HG03439 (cell line): ENCODE measurements around the gene MED15.

Experiments used
- ATAC-seq: cut with Tn5 transposase; IDR thresholded peaks from one replicate; pipeline ENCODE4 v1.9.1; 2021; ENCODE audit warnings: mild to moderate bottlenecking, moderate library complexity; ENCODE audit not compliant: unreplicated experiment

MED15 gene

DNA sequence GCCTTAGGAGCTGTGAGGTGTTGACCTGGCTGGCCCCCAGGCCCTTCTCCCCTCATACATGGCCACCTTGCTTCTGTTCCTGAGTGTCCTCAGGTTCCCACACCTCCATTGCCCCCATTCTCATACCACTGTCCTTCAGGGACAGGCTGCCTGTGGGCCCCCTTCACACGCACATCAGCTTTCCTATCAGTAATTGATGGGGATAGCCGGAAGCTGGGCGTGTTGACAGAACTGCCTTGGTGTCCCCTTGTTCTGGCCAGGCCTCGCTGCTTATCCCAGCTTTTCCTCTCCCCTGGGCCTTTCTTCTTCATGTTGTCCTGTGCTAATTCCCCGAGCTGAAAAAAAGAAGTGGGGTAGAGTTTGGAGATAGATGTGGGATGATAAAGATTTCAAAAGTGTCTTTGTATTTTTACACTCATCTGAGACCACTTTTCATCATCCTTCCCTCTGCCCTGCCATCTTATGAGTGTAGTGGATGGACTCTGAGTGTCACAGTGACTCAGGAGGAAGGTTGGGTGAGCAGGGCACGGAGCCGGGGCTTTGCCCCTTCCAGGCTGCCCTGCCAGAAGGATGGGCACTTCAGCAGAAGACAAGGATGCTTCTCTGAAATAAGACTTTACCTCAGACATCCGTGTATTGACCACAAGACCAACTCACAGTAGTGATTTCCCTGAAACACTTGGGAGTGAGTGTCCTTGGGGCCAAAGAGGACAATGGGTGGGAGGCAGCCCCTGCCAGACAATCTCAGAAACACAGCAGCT, 42.8 kb downstream of the MED15 start:
- no peak for ATAC-seq

DNA sequence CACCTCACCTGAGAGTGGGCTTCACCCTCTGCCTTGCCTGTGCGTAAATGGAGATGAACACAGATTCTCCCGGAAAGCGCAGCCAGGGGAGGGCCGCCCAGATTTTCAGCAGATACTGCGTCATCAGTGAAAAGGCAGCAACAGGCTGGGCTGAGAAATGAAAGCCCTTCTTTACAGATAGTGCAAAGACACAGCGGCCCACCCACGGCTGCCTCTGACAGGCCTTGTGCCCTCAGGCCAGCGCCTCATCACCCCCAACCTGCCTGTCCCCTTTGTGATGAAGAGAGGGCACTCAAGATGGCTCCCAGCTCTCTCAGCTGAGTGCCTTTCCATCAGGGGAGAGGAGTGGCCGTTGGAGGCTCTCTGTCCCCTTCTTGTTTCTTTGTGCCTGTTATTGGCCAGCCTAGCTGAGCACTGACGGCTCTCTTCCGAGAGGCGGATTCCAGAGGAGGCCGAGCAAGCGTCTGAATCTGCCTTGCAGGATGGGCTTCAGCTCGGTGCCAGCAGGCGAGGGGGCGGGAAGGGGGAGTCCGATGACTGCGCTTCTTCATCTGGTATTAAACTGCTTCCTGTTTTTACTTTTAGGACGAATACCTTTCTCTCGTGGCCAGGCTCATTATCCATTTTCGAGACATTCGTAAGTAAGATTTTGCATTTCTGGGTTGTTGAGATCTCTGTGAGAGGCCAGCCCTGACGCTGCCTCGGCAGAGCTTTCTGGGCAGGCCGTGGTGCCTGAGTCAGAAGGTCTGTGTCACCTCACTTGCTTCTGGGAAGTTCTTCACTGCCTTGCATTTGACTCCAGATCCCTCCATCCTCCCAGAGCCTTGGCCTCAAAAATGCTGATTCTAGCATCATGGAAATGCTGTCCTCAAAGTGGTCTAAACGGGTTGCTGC, 43.7 kb downstream of the MED15 start:
- ATAC-seq = no peak

DNA sequence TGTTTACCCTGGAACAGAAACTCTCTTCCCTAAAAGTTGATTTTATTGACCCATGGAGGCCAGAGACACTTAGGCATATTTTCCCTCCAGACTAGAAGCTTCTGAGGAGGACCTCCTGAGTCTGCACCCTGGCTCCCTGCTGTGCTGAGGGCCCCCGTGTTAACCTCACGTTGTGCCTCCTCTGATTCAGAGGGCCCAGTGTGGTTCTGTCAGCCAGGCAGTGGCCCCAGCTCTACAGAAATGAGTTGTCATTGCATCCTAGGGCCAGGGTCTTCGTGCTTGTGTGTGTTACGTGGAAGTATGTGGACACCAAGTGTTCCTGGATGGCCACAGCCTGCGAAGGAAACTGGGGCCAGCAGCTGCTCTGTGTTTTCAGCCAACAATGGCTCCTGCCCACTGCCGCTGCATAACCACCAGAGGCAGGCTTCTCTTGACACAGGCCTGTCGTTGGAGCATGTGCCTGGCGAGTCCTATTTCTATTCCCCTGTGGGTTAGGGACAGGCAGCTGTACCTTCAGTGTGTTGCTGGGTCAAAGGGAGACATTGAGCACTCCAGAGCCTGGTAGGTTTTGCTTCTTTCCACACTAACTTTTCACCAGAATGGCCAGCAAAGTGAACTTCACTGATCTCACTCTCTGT, 44.5 kb downstream of the MED15 start:
- ATAC-seq = no peak

DNA sequence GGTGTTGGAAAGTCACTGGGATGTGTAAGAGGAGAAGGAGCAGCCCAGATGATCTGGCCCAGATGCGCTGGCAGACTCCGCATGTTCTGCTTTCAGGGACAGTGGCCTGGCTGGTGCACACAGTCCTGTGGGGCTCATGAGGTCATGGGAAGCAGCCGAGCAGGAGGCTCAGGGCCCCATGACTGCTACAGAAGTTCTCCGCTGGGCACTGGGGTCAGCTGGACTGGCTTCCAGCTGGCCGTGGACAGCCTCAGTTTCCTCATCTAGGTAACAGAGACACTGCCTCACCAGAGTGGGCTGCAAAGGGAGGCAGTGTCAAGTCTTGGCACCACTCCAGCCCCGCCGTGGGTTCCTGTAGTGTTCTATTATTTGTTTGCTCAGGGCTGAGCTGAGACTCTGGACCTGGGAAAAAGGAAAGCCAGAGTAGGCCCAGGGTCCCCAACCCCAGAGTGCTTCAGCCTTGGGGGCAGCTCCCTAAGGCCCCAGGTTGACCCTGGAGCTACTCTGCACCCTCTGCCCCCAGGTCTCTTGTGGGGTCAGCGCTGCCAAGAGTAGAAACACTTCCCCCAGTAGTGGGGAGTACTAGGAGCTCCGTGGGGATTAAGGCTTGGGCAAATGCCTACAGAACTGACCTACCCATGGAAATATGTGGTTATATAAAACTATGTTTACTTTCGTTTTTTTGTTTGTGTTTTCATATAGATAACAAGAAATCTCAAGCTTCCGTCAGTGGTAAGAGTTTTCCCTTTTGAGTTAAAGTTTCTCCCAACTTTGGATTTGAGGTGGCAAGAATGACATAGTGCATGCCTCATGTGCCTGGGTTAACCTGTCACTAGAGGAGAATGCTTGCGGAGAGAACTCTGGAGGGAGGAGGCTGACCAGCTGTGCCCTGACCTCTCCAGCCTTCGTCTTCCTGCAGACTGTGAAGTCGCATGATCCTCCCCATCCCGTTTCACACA, 45.3 kb downstream of the MED15 start:
- ATAC-seq = no peak

DNA sequence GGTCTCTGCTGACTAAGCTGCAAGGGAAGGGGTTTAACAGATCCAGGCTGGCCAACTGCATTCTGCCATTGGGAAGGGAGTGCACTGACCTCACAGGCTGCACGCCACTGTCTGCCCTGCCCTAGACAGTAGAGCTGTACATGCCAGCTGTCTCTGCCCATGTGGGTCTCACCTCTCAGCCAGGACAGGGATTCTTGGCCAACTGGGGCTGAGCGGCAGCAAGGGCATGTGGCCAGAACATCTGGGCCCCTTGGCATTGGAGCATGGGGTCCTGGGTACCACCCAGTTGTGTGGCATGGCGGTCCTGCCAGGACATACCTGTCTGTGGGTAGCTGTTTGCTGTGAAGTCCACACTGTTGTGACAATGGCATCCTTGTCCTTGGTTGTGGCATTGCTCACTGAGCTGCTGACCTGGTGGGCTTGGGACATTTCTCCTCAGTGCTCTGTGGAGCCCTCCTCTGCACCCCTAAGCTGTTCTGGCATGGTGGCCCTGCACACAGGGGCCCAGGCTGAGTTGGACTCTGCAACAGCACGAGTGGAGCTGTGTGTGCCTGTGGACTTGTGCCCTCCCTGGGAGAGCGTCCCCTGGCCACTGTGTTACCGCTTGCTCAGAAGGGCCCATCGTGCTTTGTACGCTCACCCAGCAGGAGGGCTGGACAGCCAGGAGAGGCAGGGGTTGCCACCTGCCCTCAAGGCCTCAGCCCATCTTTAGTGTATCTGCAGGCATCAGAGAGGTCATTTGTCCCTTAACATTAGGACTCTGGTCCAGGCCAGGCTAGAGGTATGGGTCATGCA, 46.7 kb downstream of the MED15 start:
- ATAC-seq = no peak

DNA sequence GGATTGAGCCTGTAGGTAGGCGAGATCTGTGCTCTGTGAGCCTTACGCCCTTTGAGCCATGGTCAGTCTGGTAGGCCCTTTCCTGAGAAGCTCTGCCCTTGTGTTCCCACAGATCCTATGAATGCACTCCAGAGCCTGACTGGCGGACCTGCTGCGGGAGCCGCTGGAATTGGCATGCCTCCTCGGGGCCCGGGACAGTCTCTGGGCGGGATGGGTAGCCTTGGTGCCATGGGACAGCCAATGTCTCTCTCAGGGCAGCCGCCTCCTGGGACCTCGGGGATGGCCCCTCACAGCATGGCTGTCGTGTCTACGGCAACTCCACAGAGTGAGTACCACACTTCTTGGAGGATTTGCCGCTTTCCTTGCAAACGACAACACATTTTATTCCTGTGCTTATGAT, 47.4 kb downstream of the MED15 start:
- no peak for ATAC-seq

DNA sequence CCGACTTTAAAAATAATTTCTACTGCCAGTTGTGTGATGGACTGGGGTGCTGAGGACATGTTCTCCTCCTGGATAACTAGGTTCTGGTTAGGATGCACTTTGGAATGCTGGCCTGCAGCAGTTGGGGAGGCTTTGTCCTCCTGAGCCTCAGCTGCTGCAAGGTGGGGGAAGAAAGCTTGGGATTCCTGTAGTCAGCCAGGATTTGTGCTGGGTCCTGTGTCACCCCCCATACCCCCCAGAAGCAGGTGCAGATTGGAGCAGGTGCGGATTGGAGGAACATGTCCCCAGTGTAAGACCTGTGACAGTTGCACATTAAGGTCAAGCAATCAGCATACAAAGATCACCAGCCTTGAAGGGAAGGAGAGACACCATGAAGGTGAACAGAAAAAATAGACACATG, 51.1 kb downstream of the MED15 start:
- no peak for ATAC-seq

DNA sequence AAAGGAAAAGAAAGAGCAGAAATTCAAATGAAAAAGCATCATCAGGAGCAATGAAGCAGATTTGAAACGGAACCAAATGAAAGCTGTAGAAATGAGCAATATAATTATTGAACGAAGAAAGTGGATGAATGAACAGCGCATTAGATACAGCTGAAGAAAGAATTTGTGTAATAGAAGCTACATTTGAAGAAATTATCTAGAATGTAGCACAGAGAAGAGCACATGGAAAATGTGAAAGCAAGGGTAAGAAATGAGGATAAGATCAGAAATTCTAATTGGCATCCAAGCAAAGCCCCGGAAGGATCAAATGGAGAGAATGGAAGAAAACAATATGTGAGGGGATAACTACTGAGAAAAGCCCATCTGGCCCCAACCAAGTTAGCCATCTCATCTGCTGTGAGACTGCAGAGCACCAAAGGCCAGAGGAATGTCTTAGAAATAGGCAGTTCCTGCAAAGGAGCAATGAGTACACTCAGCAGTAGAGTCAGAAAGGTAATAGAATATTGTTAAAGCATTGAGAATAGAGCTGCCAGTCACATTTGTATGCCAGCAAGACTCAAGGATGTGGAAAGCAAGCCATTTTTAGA, 51.9 kb downstream of the MED15 start:
- no peak for ATAC-seq

DNA sequence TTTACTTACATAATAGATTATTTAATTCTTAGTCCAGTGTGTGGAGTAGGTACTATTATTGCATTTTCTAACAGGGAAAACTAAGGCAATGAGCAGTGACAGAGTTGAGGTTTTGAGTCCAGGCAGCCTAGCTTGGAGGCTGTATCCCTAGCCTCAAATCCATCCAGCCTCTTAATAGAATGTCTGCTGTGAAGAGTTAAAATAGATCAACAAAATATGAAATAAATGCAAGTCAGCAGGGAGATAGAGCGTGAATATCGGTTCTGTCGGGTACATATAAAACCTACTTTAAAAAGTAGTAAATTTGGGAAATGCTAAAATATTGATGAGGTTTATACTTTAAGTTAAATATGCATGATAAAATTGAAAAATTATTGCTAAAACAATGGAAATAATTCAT, 53.3 kb downstream of the MED15 start:
- no peak for ATAC-seq

DNA sequence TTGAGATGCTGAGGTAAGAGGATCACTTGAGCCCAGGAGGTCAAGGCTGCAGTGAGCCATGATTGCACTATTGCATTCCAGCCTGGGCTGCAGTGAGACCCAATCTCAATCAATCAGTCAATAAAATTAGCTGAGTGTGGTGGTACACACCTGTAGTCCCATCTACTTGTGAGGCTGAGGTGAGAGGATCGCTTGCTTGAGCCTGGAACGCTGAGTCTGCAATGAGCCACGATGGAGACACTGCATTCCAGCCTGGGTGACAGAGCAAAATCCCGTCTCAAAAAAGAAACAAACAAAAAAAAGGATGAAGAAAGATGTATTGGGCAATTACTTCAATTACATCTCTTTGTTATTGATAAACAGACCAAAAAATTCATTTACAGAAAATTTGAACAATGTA, 54.5 kb downstream of the MED15 start:
- ATAC-seq = no peak

DNA sequence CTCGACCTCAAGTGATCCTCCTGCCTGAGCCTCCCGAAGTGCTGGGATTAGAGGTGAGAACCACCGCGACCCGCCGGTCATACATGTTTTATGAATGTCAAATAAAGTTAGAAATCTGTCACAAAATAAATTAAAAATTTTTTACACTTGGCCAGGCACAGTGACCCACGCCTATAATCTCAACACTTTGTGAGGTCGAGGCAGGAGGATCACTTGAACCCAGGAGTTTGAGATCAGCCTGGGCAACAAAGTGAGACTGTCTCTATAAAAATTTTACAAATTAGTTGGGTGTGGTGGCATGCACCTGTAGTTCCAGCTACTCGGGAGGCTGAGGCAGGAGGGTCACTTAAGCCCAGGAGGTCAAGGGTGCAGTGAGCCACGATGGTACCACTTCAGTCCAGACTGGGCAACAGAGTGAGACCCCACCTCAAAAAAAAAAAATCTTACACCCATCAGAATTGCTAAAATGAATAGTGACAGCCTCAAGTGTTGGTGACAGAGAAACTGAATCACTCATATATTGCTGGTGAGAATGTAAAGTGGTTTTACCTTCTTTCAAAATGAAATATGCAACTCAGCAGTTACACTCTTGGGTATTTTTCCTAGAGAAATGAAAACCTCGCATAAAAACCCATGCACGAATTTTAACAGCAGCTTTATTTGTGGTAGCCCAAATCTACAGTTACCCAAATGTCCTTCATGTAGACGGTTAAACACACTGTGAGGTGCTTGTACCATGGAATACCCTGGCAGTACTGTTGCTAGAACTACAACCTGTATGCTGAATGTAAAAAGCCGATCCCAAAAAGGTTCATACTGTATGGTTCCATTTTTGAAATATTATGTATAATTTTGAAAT, 55.4 kb downstream of the MED15 start:
- ATAC-seq = no peak

DNA sequence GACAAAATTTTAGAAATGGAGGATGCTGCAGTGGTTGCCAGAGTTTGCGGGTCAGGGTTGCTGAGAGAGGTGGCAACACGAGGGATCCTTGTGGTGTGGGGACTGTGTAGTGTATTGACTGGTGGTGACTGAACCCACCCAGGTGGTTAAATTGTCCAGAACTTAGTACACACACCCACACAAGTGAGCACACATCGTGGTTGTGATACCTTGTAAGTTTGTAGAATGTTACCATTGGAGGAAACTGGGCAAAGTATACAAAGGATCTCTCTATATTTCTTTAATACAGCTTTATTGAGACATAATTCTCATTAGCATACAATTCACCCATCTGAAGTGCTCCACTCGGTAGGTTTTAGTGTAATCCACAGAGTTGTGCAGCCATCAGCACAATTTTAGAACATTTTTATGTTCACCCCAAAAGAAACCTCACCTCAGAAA, 56.1 kb downstream of the MED15 start:
- ATAC-seq = no peak

DNA sequence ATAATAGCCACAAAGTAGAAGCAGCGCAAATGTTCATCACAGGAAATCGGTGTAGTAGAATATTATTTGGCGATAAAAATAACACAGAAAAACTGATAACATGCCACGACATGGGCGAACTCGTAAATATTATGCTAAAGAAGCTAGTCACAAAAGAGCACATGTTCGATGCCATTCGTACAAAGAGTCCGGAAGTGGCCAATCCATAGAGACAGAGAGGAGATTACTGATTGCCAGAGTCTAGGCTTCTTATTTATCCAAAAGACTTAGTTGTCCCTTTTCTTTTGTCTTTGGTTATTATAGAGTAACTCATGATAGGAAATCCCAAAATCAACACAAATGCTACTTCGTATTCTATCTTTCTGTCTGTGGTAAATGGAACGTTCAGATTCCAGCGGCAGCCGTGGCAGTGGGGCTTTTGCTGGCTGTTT, 56.5 kb downstream of the MED15 start:
- ATAC-seq = no peak

DNA sequence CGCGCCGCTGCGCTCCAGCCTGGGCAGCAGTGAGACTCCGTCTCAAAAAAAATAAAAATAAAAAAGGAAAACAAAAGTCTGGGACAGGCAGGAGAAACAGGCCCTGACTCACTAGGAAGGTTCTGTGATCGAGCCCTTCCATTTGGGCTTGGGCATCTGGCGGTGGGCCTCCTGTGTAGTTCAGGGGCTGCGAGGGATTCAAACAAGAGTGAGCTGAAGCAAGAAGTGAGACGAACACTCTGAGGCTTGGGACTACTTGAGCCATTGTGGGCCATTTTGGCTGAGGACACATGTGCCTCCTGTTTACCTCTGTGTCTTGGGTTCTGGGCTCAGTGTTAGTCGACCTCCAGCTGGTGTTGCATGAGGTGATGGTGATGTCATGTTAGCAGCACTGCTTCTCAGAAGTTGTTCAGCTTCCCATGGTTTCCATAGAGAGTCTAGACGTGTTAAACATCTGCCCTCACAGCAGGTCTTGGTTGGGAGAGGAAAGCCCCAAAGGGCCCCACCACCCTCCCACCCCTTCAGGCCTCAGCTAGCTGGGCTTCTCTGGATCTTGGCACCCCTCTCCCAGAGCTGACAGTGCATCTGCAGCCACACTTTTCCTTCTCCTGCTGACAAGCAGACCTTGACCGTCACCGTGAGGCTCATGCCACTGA, 57.8 kb downstream of the MED15 start:
- no peak for ATAC-seq

DNA sequence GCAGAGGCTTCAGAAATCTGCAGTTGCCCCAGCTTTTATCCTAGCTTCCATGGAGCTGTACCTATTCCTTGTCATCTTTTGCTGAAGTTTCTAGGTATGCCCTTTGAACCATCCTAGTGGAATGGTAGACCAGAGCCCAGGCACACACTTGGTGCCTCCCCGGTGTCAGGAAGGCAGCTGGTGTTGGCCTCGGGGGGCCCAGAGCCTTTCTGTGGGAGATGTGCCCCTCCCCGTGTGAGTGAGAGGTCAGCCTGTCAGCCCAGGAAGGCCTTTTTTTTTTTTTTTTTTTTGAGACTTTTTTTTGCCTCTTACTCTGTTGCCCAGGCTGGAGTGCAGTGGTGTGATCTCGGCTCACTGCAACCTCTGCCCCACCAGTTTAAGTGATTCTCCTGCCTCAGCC, 58.4 kb downstream of the MED15 start:
- no peak for ATAC-seq

DNA sequence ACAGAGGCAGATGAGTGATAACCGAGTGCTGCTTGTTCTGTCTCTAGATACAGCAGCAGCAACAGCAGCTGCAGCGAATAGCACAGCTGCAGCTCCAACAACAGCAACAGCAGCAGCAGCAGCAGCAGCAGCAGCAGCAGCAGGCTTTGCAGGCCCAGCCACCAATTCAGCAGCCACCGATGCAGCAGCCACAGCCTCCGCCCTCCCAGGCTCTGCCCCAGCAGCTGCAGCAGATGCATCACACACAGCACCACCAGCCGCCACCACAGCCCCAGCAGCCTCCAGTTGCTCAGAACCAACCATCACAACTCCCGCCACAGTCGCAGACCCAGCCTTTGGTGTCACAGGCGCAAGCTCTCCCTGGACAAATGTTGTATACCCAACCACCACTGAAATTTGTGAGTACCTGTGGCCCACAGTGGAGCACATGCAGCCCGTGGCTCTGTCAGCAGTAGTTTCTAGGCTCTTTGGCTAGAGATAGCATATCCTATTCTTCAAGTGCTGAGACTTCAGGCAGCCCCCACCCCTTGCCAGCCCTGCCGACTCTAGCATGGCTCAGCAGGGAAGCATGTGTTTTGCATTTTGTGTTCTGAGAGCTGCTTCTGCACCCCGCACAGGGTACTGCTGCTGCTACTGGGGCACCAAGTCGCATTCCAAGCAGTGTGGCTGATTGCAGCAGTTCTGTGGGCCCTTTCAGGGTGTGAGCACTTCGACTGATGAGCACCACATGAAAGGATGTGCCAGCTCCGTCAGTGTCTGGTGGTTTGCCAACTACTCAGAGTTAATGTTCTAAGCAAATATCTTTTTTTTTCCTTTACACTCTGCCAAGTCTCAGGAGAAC, 59.2 kb downstream of the MED15 start:
- ATAC-seq = no peak

DNA sequence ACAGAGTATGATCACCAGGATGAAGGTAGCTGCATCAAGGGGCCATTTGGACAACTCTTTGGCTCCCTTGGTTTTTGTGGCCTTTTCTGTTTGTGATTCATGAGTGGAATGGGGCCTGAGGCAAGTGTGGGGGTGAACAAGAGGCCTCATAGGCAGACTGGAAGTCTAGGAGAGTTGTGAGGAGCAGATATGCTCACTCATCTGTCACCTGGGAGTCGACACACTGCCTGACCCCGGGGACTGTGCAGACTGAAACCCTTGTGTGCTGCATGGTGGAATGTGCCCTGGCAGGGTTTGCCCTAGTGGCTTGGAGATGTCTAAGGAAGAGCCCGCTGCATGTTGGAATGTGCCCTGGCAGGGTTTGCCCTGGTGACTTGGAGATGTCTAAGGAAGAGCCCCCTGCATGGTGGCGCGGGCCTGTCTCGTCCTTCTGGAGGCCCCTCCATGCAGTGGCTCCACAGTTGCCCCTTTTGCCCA, 60.0 kb downstream of the MED15 start:
- ATAC-seq = no peak
